Thyroid gland (tissue), 4 donors: Measurements from ENCODE around the gene CREBRF. TPM values are rescaled to one million over a fixed set of nuclear protein-coding genes. Genes with fewer than 3 reads are reported as not detected.
"Not testable (repeated sequence)": the region's sequence is repeated elsewhere in the genome, so short reads cannot be mapped to it uniquely, and the experiment has no call there.

ENCODE experiments used
- DNase-seq, 2 donors: peaks; one replicate each; pipeline ENCODE4 v3.0.0-alpha.2; 2019
- H3K27ac ChIP-seq, 3 donors: fragments of 200-600 bp; sonication (generic); 1 replicate in 2 of 3; 2 replicates in 1 of 3; pipeline ENCODE4 v1.5.1; 2016 to 2019; ENCODE audit warnings: mild to moderate bottlenecking in 1 of 3, moderate library complexity in 1 of 3
- H3K27me3 ChIP-seq: fragments of 200-600 bp; sonication (generic); one replicate; pipeline ENCODE4 v1.5.1; 2019
- H3K36me3 ChIP-seq, 2 donors: fragments of 200-600 bp; sonication (generic); one replicate each; pipeline ENCODE4 v1.5.1; 2016 to 2019
- H3K4me1 ChIP-seq, 2 donors: fragments of 200-600 bp; sonication (generic); one replicate each; pipeline ENCODE4 v1.5.1; 2017 to 2019
- H3K4me3 ChIP-seq, 3 donors: fragments of 200-600 bp; sonication (generic); replicated peaks in 1 of 3; 1 replicate in 2 of 3; 2 replicates in 1 of 3; pipeline ENCODE4 v1.5.1; 2016; ENCODE audit warnings: mild to moderate bottlenecking in 1 of 3
- H3K9me3 ChIP-seq: fragments of 200-600 bp; sonication (generic); one replicate; pipeline ENCODE4 v1.5.1; 2017
- POLR2A ChIP-seq, 2 donors: fragments of 450-650 bp; IDR thresholded peaks; one replicate each; pipeline ENCODE4 v1.6.1; 2017; ENCODE audit warnings: antibody characterized with exemption in 2 of 2, mild to moderate bottlenecking in 2 of 2, moderate library complexity in 1 of 2
- WGBS, 2 donors: methylation state at CpG; one replicate each; pipeline ENCODE4 v1.1.5; 2017; 5-methylcytosine and 5-hydroxymethylcytosine counted together
- intact Hi-C: fragments of 100-400 bp; cut with DNase I; formaldehyde crosslinking; loops from one replicate; pipeline ENCODE4 v1.15.1; 2023
- total RNA-seq, 4 donors: library from RNA; depleted of rRNA; stranded (reverse); fragments of >200 nt; gene quantifications; one replicate each; pipeline ENCODE4 v1.2.3, GENCODE V29; 2016
- TF ChIP-seq, protein P1 (sequence below), 6 experiments: fragments of 200-600 bp in 3 of 6; fragments of 450-650 bp in 3 of 6; sonication (generic) in 3 of 6; IDR thresholded peaks; one replicate each; pipeline ENCODE4 v1.5.1; 2016 to 2019; ENCODE audit warnings: antibody characterized with exemption in 6 of 6, mild to moderate bottlenecking in 2 of 6, inconsistent platforms in 1 of 6, moderate library complexity in 1 of 6

Gene CREBRF
- total RNA-seq, 4 donors from 2014 or later = 47.7 to 125 (median 77.3) TPM

DNA sequence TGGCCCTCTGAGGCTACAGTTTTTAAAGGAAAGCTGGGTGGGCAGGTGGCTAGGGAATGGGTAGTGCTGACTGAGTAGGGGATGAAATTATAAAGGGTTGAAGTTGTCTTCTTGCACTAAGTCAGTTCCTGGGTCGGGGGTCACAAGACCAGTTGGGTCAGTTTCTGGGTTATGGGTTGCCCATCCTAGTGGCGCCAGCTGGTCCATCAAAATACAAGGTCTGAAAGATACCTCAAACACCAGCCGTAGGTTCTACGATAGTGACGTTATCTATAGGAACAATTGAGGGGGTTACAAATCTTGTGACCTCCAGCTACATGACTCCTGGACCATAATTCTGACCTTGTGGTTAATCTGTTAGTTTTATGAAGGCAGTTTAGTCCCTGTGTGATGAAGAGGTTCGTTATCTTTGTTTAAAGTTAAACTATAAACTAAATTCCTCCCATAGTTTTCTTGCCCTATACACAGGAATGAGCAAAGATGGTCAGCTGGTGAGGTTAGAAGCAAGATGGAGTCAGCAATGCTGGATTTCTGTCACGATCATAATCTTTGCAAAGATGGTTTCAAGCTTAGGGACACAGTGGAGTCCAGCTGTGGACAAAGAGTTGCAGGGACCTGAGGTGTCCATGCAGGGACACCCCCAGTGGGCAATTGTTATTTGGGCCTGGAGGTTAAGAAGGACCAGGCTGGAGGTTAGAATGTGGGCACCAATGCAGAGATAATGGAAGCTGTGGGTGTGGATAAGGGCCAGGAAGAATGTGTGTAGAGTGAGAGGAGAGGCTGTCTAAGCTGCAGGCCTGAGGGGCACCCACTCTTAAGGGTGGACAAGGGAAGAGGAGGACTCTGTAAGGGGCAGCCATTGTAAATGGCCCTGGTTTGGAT lies 14.0 kb upstream of the CREBRF start:
- intact Hi-C loops = no loop called here
- WGBS, 2 donors = 94% methylated on average over 7 of the region's 7 CpGs
- peaks cover under 1 to 12% of the 10 kb centered on the region in 2 donors for H3K4me1 ChIP-seq
- no peak for DNase-seq
- no peak for TF ChIP-seq POLR2A (IDR thresholded peaks at IDR 0.05)
- TF ChIP-seq, protein P1, sequence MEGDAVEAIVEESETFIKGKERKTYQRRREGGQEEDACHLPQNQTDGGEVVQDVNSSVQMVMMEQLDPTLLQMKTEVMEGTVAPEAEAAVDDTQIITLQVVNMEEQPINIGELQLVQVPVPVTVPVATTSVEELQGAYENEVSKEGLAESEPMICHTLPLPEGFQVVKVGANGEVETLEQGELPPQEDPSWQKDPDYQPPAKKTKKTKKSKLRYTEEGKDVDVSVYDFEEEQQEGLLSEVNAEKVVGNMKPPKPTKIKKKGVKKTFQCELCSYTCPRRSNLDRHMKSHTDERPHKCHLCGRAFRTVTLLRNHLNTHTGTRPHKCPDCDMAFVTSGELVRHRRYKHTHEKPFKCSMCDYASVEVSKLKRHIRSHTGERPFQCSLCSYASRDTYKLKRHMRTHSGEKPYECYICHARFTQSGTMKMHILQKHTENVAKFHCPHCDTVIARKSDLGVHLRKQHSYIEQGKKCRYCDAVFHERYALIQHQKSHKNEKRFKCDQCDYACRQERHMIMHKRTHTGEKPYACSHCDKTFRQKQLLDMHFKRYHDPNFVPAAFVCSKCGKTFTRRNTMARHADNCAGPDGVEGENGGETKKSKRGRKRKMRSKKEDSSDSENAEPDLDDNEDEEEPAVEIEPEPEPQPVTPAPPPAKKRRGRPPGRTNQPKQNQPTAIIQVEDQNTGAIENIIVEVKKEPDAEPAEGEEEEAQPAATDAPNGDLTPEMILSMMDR (IDR thresholded peaks at IDR 0.05) = no peak
- H3K9me3 ChIP-seq = no peaks in the 10 kb centered on the region
- H3K27me3 ChIP-seq = no peaks in the 10 kb centered on the region
- no peak overlapping the region for H3K27ac ChIP-seq
- no peaks in the 10 kb centered on the region for H3K36me3 ChIP-seq
- H3K4me3 ChIP-seq = no peak overlapping the region

DNA sequence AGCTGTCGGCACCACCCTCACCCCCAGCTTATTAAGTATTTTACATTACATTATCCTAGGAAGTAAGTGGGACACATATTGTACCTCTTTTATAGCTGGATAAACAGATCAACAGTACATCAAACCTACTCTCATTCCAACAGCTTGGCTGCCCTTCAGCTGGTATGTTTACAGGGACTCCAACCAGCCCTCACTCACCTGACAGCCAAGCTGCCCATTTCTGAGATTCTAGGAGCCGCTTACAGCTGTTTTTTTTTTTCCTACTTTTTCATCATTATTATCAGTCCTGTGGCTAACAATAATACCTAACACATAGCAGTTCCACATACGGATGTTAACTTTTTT lies 13.4 kb upstream of the CREBRF start:
- WGBS, 2 donors = 91 to 94% methylated on average over 3 of the region's 3 CpGs
- peaks cover 0 to 6% of the 10 kb centered on the region in 2 donors for H3K4me1 ChIP-seq
- no peak overlapping the region for H3K4me3 ChIP-seq
- H3K36me3 ChIP-seq = no peaks in the 10 kb centered on the region
- TF ChIP-seq POLR2A (IDR thresholded peaks at IDR 0.05) = no peak
- TF ChIP-seq, protein P1 (IDR thresholded peaks at IDR 0.05) = no peak
- intact Hi-C loops = no loop called here
- H3K27me3 ChIP-seq = no peaks in the 10 kb centered on the region
- no peak for DNase-seq
- H3K9me3 ChIP-seq = no peaks in the 10 kb centered on the region
- H3K27ac ChIP-seq = no peak overlapping the region

DNA sequence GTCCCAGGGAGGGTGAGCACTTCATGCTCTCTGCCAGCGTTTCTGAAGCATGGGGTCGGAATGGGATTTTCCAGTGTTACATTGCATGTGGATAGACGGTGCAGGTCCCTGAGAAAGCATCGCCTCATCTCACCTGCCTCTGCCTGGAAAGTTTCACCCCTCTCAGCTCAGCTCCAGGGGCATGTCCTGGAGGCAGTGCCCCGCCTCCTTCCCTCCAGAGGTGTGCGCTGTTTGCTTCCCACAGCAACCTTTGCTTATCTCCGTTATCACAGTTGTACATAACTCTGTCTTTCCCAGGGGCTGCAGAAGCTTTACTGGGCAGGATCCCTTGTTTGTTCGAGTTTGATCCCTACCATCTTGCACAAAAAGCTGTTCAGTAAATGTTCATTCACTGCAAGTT lies 10.7 kb upstream of the CREBRF start:
- Histone ChIP-seq H3K27ac (no peak overlapping the region), H3K36me3 (no peaks in the 10 kb centered on the region), H3K9me3 (no peaks in the 10 kb centered on the region), H3K27me3 (no peaks in the 10 kb centered on the region), H3K4me3 (no peak overlapping the region), H3K4me1 (no peaks in the 10 kb centered on the region)
- TF ChIP-seq, protein P1 (IDR thresholded peaks at IDR 0.05) = no peak
- no peak for TF ChIP-seq POLR2A (IDR thresholded peaks at IDR 0.05)
- whole genome bisulfite sequencing, 2 donors = 45 to 55% methylated on average over 8 of the region's 8 CpGs
- no peak for DNase-seq
- intact Hi-C loops = no loop called here

DNA sequence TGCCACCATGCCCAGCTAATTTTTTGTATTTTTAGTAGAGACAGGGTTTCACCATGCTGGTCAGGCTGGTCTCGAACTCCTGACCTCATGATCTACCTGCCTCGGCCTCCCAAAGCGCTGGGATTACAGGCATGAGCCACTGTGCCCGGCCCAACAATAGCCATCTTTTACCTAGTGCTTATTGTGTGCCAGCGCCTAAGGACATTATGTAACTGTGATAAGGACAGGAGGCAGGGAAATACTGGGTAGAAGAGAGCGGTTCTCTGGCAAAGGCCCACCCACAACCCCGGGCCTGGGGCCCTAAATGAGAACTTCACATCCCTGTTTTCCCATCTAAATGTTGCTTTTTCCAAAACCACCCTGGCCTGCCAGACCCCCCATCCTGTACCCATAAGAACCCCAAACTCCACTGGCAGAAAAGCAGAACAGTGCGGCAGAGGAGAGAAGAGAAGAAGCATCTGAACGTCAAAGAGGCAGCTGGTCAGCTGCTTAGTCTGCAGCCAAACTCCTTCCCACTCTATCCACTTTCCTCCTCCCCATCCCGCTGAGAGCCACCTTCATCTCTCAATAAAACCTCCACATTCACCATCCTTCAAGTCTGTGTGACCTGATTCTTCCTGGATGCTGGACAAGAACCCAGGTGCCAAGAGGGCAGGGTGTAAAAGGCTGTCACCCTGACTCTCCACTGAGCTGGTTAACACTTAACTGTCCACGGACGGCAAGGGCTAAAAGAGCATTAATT lies 8.9 kb upstream of the CREBRF start:
- intact Hi-C loops, H3K4me1 ChIP-seq, H3K27me3 ChIP-seq, DNase-seq, H3K4me3 ChIP-seq, H3K9me3 ChIP-seq, H3K27ac ChIP-seq, H3K36me3 ChIP-seq: not testable (repeated sequence)
- WGBS, 2 donors = 75 to 82% methylated on average over 9 to 12 of the region's 12 CpGs

DNA sequence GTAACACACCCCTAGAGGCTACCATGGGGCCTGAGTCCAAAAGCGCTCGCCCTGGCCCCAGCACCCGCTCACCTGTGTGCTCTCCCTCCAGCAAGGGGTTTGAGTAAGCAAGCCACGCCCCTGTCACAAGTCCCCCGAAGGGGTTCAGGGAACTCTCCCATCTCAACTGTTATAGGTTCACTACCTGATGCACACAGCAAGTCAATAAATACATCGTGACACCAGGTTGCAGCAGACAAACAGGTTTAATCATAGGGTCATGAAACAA lies 8.4 kb upstream of the CREBRF start:
- no peak for TF ChIP-seq POLR2A (IDR thresholded peaks at IDR 0.05)
- TF ChIP-seq, protein P1 (IDR thresholded peaks at IDR 0.05) = no peak
- Histone ChIP-seq H3K27me3 (no peaks in the 10 kb centered on the region), H3K4me1 (no peaks in the 10 kb centered on the region), H3K4me3 (no peak overlapping the region), H3K36me3 (no peaks in the 10 kb centered on the region), H3K9me3 (no peaks in the 10 kb centered on the region), H3K27ac (no peak overlapping the region)
- intact Hi-C loops = no loop called here
- no peak for DNase-seq
- WGBS, 2 donors = 54 to 63% methylated on average over 6 of the region's 6 CpGs
